K562 (cell line): ENCODE results near the gene TNNT3. TPM values are rescaled to one million over a fixed set of nuclear protein-coding genes. Genes with fewer than 3 reads are reported as not detected.

Experiments
- ATAC-seq: fragments of 200-7000 bp; cut with Tn5 transposase; 3 replicates; pipeline ENCODE4 v1.9.1; 2020; ENCODE audit warnings: moderate library complexity
- BruUV-seq: library from RNA; stranded (reverse); fragments of 400-500 nt; replicated peaks from 2 replicates; lab custom pipeline; 2021; lab: Mats Ljungman, UMichigan
- CTCF ChIA-PET: fragments of 300-600 bp; formaldehyde crosslinking; extraction: SDS; loops from one replicate; lab custom pipeline; 2021; ENCODE audit warnings: low intra/inter-chr PET ratio; lab: Yijun Ruan, JAX
- POLR2A ChIA-PET: fragments of 300-600, 350-650 bp; sonication (Branson Sonifier 250); formaldehyde crosslinking; extraction: SDS; loops from one replicate; lab custom pipeline; 2021; ENCODE audit warnings: antibody characterized with exemption, inconsistent platforms; lab: Yijun Ruan, JAX
- DNase-seq, 4 experiments: peaks; one replicate each; pipeline versions ENCODE4 v3.0.0 to v3.0.0-alpha.2; 2011 to 2018; ENCODE audit warnings: low spot score in 3 of 4, mixed read lengths in 3 of 4; ENCODE audit errors: extremely low read depth in 1 of 4
- FAIRE-seq: peaks from 2 replicates; lab custom pipeline; 2011; peaks lifted over from hg19 to GRCh38; lab: Jason Lieb, UNC
- H2AFZ ChIP-seq: 2 replicates; pipeline ENCODE4 v1.6.0; 2011; ENCODE audit warnings: low read depth, low read length, control low read depth, inconsistent platforms
- H3K27ac ChIP-seq: fragments of 200-600 bp; 3 replicates; pipeline ENCODE4 v1.8.0; 2011; ENCODE audit warnings: low read depth, mild to moderate bottlenecking, control low read depth, inconsistent platforms, low read length, moderate library complexity, mixed read lengths; ENCODE audit errors: extremely low read depth
- H3K27me3 ChIP-seq, 2 experiments: fragments of 300-600 bp in 1 of 2; 2 replicates in 1 of 2; 3 replicates in 1 of 2; pipeline versions ENCODE4 v1.6.0 to v1.8.0; 2011; ENCODE audit warnings: inconsistent platforms in 2 of 2, low read length in 2 of 2, mild to moderate bottlenecking in 1 of 2, mixed read lengths in 1 of 2, moderate library complexity in 1 of 2; ENCODE audit not compliant: control insufficient read depth in 2 of 2, insufficient read depth in 2 of 2
- H3K36me3 ChIP-seq: fragments of 300-600 bp; 3 replicates; pipeline ENCODE4 v1.8.0; 2011; ENCODE audit warnings: mild to moderate bottlenecking, low read length, inconsistent platforms; ENCODE audit not compliant: control insufficient read depth, insufficient read depth
- H3K4me1 ChIP-seq, 2 experiments: fragments of 200-600 bp in 1 of 2; replicated peaks in 1 of 2; 2 replicates in 1 of 2; 3 replicates in 1 of 2; pipeline versions ENCODE4 v1.5.1 to v1.8.0; 2011; ENCODE audit warnings: inconsistent platforms in 2 of 2, low read length in 2 of 2, mild to moderate bottlenecking in 1 of 2, mixed read lengths in 1 of 2, moderate library complexity in 1 of 2; ENCODE audit not compliant: control insufficient read depth in 2 of 2, insufficient read depth in 2 of 2
- H3K4me2 ChIP-seq: 2 replicates; pipeline ENCODE4 v1.6.1; 2011; ENCODE audit warnings: low read length, control low read depth, inconsistent platforms, mixed read lengths; ENCODE audit not compliant: insufficient read depth
- H3K4me3 ChIP-seq: fragments of 200-600 bp; sonication (generic), shearing (Covaris generic); 2 replicates; pipeline ENCODE4 v1.5.1; 2016; ENCODE audit warnings: control low read depth, inconsistent platforms
- H3K79me2 ChIP-seq: fragments of 200-600 bp; 3 replicates; pipeline ENCODE4 v1.8.0; 2011; ENCODE audit warnings: low read length, inconsistent platforms; ENCODE audit not compliant: control insufficient read depth, insufficient read depth
- H3K9ac ChIP-seq, 2 experiments: 2 replicates each; pipeline versions ENCODE4 v1.6.0 to v1.6.1; 2011; ENCODE audit warnings: low read depth in 2 of 2, low read length in 2 of 2, control low read depth in 1 of 2, inconsistent platforms in 1 of 2, mild to moderate bottlenecking in 1 of 2, mixed read lengths in 1 of 2; ENCODE audit not compliant: insufficient read depth in 1 of 2
- H3K9me1 ChIP-seq: one replicate; pipeline ENCODE4 v1.6.0; 2011; ENCODE audit warnings: inconsistent platforms, mild to moderate bottlenecking, low read length, moderate library complexity; ENCODE audit not compliant: control insufficient read depth, insufficient read depth
- H3K9me3 ChIP-seq: replicated peaks from 2 replicates; pipeline ENCODE4 v1.5.1; 2011; ENCODE audit warnings: low read depth, low read length, inconsistent platforms; ENCODE audit not compliant: control insufficient read depth, insufficient read depth
- H4K20me1 ChIP-seq: replicated peaks from 2 replicates; pipeline ENCODE4 v1.6.1; 2011; ENCODE audit warnings: low read length, inconsistent platforms, mixed read lengths; ENCODE audit not compliant: control insufficient read depth, insufficient read depth
- CBX8 ChIP-seq: fragments of 200-600 bp; sonication (generic); IDR thresholded peaks from 2 replicates; pipeline ENCODE4 v1.6.1; 2012; ENCODE audit warnings: borderline replicate concordance, mixed run types, low read depth, mild to moderate bottlenecking, moderate library complexity, mixed read lengths, low read length, control low read depth, inconsistent platforms; ENCODE audit not compliant: poor library complexity, severe bottlenecking; ENCODE audit errors: extremely low read depth
- KLF10 ChIP-seq: fragments of 250-450 bp; sonication (Bioruptor Pico); IDR thresholded peaks from 2 replicates; pipeline ENCODE4 v1.6.1; 2021; ENCODE audit warnings: matching md5 sums
- RBM14 ChIP-seq: fragments of 200-400 bp; formaldehyde crosslinking; IDR thresholded peaks from 2 replicates; pipeline ENCODE4 v1.6.1; 2018; ENCODE audit warnings: low read depth, mild to moderate bottlenecking, low read length, moderate library complexity, borderline replicate concordance; ENCODE audit not compliant: insufficient read depth
- SREBF2 ChIP-seq: sonication (generic); formaldehyde crosslinking; IDR thresholded peaks from 2 replicates; pipeline ENCODE4 v1.4.0; 2020; ENCODE audit warnings: mild to moderate bottlenecking, missing genetic modification reagents
- ZBTB33 ChIP-seq: sonication (generic); formaldehyde crosslinking; IDR thresholded peaks from 2 replicates; pipeline ENCODE4 v1.8.1; 2023; ENCODE audit warnings: mild to moderate bottlenecking, missing genetic modification reagents
- ZBTB9 ChIP-seq: fragments of 450-650 bp; formaldehyde crosslinking; IDR thresholded peaks from 2 replicates; pipeline ENCODE4 v1.4.0; 2020; ENCODE audit warnings: mild to moderate bottlenecking, moderate library complexity
- ZKSCAN3 ChIP-seq: fragments of 250-450 bp; sonication (Bioruptor Pico); IDR thresholded peaks from 2 replicates; pipeline ENCODE4 v1.4.0; 2020
- WGBS: fragments of 100-300 bp; shearing (Covaris generic); methylation state at CpG from one replicate; pipeline ENCODE4 v1.1.6; 2016; ENCODE audit warnings: low coverage, mixed read lengths; ENCODE audit not compliant: insufficient coverage; ENCODE audit errors: missing lambda C conversion rate; 5-methylcytosine and 5-hydroxymethylcytosine counted together
- in situ Hi-C: fragments of 300-500 bp; cut with MboI; formaldehyde crosslinking; loops from 4 replicates; pipeline ENCODE4 v1.15.0; 2018; ENCODE audit warnings: inconsistent platforms, mixed read lengths
- intact Hi-C: fragments of 100-400 bp; cut with micrococcal nuclease; formaldehyde crosslinking; loops from 2 replicates; pipeline ENCODE4 v1.14.2; 2022
- polyA plus RNA-seq, 8 experiments: library from polyadenylated mRNA; depleted of rRNA in 4 of 8; stranded (reverse) in 5 of 8; unstranded in 3 of 8; fragments of >200 nt; fragmentation: Nextera tagmentation in 2 of 8; fragmentation: Illumina TruSeq in 1 of 8; extraction: Ambion mirVana in 2 of 8; extraction: Trizol in 1 of 8; gene quantifications; 2 replicates each; pipeline versions ENCODE4 v1.2.1 to v1.2.3, GENCODE V29; 2011 to 2014; ENCODE audit warnings: inconsistent platforms in 1 of 8, missing spikeins in 1 of 8
- total RNA-seq, 7 experiments: library from RNA; depleted of rRNA in 6 of 7; stranded (reverse); fragments of >200 nt in 6 of 7; fragmentation: Illumina TruSeq in 2 of 7; extraction: Trizol in 2 of 7; gene quantifications; 2 replicates each; pipeline versions ENCODE4 v1.2.1 to v1.2.3, GENCODE V29; 2011 to 2021; ENCODE audit warnings: low replicate concordance in 1 of 7

TNNT3 gene
- total and polyA plus RNA-seq, 9 of the 15 experiments (the other 6 are each of a cell fraction or from before 2014, with no cell fraction given), result 0.10 TPM; not detected in 8

DNA sequence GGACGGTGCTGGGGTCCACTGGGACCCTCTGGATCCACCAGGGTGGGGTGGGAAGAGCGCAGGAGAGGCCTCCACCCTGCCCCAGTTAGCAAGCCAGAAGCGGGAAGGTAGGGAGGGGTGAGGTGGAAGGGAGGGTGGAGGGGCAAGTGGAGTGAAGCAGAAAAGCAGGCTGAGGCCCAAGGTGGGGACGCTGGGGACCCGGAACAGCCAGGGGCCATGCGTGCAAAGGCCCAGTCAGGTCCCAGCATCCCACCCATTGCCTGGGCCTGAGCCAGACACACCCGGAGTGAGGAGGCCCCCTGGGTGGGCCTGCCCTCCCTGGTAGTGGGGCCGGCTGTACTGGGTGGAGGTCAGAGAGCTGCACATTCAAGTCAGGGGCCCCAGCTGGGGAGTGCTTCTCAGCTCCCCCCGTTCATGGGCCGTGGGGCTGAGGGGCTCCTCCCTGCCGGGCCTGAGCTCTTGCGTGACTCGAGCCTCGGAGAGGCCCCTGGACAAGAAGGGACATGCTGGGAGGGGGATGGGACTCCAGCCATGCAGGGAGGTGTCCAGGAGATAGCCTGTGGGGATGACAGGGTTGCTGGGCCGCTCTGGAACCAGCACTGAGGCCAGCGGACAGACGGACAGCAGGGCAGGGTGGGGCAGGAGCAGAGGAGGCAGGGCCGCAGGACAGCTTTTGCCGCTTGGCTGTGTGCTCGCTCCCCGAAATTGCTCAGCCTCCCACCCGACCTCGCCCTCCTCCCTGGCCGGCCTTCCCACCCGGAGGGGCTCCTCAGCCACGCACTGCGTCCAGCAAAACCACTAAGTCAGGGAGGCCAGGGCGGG, 7.7 kb downstream of the TNNT3 start:
- H3K9me1 ChIP-seq, result no peaks in the 10 kb centered on the region
- BruUV-seq, result no TSS peak
- no peaks in the 10 kb centered on the region for H3K9me3 ChIP-seq
- H3K79me2 ChIP-seq, result no peaks in the 10 kb centered on the region
- intact Hi-C loops, result no loop called here
- H2AFZ ChIP-seq, result no peak overlapping the region
- no peak overlapping the region for H3K4me2 ChIP-seq
- WGBS, result 13% methylated on average over 23 of the region's 28 CpGs
- H3K27ac ChIP-seq, result no peak overlapping the region
- H3K4me3 ChIP-seq, result no peak overlapping the region
- H3K36me3 ChIP-seq, result no peaks in the 10 kb centered on the region
- ATAC-seq, result peak; percentile 22; the same call in 2 of the 3 replicates
- no peak for FAIRE-seq
- H3K27me3 ChIP-seq, result peaks cover 28 to 80% of the 10 kb centered on the region in 2 experiments; a peak in 3 of 5 replicates
- H3K4me1 ChIP-seq, result peaks cover 0 to 43% of the 10 kb centered on the region in 2 experiments; a peak in 2 of 5 replicates
- CTCF ChIA-PET, result no interaction called here
- TF ChIP-seq ZKSCAN3 (CRISPR knock-in tag), result no peak
- TF ChIP-seq ZBTB33 (CRISPR knock-in tag), result no peak
- no peak for TF ChIP-seq CBX8
- TF ChIP-seq ZBTB9, result no peak
- no peak for TF ChIP-seq RBM14
- TF ChIP-seq KLF10 (CRISPR knock-in tag), result no peak
- no peak for TF ChIP-seq SREBF2 (CRISPR knock-in tag)
- peak overlapping the region in 1 of 2 experiments; percentile 17; a peak in 2 of 4 replicates for H3K9ac ChIP-seq
- peaks cover 19% of the 10 kb centered on the region; the same call in 1 of the 2 replicates for H4K20me1 ChIP-seq
- POLR2A ChIA-PET, result interaction anchor here (0.7 kb wide), 1 partner anchor 8 kb away, joined by 3 read pairs; no protein-coding TSS in a partner anchor
- in situ Hi-C loops, result no loop called here
- no peak for DNase-seq
